GM21390 (cell line): ENCODE results near the gene KCNK10.

Source experiments
- ATAC-seq: cut with Tn5 transposase; IDR thresholded peaks from one replicate; pipeline ENCODE4 v1.9.1; 2021; ENCODE audit not compliant: unreplicated experiment

Gene KCNK10

DNA sequence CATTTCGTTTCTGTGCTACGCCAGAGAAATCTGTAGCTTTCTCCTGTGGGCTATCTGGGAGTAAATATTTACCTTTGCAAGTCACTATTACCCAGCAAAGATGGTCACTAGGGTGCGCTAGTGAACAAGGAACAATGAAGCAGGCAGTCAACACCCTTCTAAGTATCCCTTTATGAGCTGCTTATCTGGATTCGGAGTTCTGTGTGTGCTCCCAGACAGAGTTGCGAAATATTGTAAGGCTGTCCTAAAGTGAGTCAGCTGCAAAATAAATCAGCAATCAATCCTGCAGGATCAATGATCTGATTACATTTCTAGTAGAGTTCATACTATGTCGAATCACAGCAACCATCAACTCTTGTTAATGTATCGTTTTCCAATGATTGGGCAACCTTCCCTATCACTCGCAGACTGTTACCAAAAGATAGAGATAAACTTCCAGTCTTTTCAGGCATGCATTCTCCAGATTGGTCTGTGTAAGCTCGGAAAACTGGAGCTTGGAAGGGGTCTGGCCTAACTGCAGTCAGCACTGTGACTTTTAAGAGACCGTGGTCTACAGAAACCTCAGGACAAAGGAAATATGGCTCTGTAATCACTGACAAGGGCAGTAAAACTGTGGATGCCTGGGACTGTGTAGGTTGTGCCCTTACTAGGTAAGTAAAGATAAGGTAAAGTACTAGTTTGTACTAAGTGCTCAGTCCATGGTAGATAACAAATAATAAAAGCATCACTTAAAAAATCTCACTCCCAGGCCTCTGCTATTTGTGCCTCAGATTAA is 133.5 kb downstream of the KCNK10 start:
- peak; percentile 86 for ATAC-seq

DNA sequence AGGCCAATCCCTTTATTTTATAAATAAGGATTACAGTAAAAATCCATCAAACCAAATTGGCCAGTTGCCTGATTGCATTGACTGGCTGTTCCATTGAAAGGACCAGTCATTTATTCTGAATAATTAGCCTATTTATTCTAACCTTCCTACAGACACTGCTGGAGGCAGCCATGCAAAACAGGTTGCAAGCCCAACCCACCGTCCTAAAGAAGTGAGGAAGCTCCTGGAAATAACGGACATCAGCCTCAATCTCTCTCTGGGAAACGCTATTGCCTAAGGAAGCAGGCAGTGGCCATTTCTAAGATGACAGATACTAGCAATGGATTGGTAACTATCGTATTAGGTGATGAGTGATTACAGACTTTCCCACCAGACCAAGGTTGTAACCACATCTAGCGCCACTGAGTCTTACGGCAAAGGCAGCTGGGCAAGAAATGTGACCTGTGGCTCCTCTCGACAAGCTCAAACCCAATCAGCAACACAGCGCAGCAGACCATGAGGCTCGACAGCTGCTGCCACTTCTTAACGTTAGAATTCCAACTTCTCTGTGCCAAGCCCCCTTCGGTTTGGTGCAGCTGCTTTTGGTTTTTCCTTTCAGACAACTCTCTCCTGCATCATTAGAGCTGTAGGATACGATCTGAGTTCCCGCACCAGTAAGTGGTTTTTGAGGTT is 134.2 kb downstream of the KCNK10 start:
- ATAC-seq: peak; percentile 40

DNA sequence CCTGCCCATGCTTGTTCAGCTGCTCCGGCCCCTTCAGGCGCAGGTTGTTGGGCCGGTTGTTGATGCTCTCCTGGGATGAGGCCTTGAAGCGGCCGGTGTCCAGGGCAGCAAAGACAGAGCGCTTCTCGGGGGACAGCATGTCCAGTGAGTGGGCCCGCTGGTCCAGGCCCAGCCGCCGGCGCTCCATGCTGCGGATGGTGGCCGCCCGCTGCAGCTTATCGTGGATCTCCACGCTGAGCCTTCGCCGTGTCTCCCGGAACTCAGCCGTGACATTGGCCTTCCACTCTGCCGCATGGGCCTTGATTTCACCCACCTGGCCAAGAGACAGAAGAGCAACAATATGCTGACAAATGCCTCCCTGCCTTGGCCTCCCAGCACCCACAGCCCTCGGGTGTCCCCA is 137.2 kb downstream of the KCNK10 start:
- ATAC-seq: no peak

DNA sequence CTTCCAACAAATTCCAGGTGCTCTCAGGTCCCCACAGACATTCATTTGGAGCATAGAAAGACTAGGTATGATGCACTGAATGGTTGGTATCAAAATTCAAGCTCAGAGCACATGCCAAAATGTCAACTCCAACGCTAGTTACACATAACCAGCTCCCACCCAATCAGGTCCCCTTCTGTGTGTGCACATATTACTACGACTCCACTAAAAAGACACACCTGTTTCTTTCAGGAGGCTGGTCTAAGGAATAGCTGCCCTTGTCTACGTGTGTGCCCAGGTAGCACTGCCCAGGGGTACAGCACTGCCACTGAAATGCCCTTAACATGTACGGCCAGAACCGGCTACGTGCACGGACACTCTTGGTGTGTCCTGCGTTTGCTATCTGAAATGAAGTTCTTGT is 138.1 kb downstream of the KCNK10 start:
- no peak for ATAC-seq

DNA sequence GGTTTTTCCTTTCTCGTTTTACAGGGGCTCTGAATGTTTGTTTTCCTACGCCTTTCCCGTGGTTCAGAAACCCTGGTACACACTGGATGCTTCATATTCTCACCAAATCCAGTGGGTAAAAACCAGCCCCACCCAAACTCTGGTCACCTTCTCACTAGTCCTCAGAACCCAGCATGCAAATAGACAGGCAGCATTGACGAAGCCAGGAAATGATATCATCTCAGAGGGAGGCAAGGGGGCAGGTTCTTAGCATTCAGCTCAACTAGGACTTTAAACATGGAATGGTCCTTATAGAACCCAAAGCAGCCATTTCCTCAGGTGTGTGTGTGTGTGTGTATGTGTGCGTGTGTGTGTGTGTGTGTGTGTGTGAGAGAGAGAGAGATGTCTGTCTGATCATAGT is 142.0 kb downstream of the KCNK10 start:
- ATAC-seq: no peak

DNA sequence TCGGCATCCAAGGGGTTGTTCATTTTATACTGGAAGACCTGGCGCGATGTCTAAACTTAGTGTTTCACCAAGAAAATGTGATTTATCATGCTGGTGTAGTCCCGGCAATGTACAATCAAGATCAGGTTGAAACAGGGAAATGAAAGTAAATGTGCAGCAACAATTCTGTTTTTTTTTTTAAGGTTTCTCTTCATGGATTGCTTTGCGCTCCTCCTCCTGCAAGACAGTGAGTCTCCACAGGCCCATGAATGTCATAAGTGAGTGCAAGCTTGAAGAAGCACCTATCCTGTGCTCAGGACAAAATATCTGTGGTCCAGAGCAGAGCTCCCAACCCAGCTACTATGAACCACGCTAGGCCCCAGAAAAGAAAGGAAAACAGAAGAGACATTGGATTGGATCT is 143.4 kb downstream of the KCNK10 start:
- ATAC-seq: no peak

DNA sequence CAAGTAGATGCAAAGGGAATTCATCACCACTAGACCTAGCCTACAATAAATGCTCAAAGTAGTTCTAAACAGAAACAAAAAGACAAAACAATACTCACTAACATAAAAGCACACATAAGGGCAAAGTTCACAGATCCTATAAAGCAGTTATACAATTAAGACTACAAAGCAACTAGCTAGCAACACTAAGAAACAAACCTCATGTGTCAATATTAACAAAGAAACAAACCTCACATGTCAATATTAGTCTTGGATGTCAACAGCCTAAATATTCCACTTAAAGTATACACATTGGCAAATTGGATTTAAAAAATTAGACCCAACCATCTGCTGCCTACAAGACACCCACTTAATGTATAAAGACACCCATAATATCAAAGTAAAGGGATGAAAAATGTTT is 152.7 kb downstream of the KCNK10 start:
- ATAC-seq: no peak

DNA sequence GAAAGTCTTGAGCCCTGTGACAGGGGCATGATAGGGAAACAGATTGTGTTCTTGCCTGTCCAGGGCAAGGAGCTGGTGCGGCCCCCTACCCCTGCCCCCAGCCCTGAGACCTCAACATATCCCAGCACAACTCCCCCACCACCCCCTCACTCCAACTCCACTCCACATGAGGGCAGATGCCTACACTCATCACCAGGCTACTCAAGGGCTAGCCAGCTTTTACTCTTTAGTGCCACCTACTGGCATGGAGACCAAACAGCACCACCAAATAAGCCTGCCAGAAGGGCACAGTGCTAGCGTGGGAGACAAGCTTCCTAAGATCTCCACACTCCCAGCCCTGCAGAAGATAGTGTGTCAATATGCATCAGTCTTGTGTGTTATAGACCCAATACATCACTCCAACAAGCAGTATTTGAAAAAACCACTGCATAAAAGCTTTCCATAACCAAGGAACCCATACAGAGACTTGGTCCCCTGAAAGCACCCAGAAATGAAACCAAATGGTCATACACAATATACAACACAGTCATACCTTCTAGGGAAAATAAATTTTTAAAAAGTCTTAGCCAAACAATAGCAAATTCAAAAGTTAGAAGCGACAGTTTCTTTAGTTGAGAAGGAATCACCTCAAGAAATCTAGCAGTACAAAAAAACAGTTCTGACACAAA is 154.4 kb downstream of the KCNK10 start:
- ATAC-seq: peak; percentile 89

DNA sequence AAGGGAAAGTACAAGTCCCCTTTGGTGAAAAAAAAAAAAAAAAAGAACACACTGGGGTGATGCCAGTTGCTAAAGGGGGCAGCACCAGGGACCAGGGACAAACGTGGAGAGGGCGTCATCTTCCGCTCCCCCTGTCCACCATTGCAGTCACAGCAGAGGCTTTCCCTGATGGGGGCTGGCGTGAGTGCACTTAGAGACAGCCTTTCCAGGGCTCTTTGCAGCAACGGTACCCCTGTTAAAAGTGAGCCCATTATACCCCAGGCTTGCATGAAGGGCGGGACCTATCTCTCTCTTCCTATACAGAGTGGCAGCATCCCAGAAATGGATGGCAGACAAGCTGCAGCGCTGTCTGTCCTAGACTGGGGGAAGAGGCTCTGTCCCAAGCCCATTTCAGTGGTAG is 155.0 kb downstream of the KCNK10 start:
- no peak for ATAC-seq

DNA sequence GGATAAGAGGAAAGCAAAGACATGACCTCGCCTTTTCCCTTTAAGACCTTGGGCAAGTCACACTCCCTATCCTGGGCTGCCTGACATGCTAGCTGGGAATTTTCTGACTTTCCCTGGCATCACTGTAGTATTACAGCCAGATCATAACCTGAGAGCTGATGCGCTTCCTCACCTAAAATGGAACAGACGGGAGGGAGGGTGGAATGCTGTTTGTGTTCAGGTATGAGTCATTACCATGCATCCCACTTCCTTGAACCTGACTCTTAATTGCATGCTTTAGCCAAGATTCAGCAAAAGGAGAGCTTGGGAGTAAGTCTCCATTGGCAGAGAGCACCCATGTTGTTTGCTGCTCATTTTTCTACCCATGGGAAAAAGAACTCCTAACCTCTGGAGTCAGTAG is 156.5 kb downstream of the KCNK10 start:
- ATAC-seq: no peak

DNA sequence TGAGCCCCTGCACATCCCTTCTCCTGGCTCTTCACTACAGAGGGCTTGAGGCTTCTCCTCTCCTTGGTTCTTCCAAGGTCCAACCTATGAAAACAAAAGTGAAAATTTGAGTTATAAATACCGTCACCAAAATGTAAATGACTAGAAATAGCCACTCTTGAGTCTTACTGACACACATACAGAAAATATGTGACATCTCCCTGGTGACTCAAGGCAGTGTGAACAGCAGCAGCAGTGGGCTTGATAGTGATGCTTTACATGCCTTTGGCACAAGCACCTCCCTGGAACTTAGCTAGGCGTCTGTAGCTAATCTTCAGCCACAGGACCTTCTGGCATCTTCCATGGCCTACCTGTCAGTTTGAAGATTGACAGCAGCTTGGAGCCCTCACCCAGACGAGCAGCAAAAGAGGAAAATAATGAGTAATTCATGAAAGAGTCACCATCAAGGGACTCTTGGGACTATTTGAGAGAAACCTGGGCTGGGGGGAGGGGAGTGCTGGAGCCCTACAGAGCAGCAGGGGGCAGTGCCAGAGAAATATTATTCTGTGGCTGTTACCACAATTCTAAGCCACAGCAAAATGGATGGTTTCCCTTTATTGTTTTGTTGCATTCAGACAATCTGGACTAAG is 158.0 kb downstream of the KCNK10 start:
- ATAC-seq: no peak

DNA sequence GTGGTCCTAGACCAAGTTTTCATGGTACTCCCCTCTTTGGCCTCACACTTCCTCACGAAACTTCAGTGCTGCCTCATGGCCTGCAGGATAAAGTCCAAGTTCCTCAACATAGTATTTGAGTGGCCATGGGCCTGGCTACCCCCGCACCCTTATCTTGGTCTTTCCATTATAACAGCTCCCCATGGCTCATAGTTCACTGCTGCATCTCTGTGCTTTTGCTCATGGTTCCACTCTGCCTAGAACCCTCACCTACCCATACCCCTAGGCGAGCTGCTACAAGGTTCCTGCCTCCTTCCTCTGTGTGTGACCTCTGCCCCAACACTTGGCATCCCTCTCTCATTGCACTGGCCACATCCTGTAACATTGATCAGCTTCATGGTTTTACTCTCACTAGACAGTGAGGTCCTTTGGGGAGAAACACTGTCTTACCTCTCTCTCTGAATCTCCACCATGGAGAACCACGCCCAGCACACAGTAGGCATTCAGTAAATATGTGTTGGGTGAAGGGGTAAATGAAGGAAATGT is 159.3 kb downstream of the KCNK10 start:
- ATAC-seq: no peak

DNA sequence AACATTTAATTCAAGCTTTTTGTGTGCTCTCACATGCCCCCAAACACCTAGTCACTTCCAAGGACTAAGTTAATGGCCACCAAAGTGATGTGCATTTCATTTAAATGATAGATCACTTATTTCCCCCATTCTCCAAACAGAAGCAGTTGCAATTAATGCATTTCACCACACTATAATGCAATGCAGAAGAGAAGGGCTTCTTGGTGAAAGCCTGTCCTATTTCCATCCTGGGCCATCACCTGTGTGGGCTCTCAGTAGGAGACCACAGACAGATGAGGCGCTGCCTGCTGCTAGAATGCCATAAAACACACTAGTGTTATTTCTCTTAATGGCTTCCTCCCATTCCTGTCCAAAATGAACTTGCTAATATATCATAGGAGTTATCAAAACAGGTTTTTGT is 166.9 kb downstream of the KCNK10 start:
- no peak for ATAC-seq

DNA sequence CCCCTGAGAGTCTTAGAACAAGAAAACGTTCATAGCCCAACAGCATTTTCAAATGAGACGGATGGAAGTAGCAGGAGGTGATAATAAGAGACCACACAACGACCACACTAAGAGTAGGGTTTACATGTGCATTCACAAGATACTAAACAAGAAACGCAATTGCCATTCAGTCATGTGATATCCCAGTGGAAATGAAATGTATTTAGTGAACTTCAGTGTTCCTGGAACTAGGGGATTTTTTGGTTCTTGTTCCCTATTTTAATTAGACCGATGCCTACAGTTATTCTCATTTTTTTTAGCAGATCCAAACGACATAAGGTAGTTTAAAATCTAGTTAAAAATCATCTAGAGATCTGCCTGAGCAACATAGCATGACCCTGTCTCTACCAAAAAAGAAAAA is 168.1 kb downstream of the KCNK10 start:
- no peak for ATAC-seq

DNA sequence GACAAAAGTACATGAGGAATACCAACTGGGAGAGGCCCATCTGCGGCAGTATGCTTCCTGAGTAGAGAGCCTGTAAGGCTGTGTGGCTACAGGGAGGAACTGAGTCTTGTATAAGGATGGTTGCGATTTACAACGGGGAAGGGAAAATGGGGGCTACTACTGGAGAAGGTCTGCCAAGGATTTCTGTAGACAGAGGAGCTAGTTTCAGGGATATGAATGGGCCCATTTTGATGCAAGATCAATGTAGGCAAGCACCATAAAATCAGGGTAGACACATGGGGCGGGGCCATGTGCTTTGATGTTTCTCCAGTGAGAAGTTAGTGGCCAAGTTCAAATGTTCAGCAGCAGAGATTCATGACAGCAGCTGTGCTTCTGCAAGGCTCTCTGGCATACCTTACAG is 168.7 kb downstream of the KCNK10 start:
- no peak for ATAC-seq

DNA sequence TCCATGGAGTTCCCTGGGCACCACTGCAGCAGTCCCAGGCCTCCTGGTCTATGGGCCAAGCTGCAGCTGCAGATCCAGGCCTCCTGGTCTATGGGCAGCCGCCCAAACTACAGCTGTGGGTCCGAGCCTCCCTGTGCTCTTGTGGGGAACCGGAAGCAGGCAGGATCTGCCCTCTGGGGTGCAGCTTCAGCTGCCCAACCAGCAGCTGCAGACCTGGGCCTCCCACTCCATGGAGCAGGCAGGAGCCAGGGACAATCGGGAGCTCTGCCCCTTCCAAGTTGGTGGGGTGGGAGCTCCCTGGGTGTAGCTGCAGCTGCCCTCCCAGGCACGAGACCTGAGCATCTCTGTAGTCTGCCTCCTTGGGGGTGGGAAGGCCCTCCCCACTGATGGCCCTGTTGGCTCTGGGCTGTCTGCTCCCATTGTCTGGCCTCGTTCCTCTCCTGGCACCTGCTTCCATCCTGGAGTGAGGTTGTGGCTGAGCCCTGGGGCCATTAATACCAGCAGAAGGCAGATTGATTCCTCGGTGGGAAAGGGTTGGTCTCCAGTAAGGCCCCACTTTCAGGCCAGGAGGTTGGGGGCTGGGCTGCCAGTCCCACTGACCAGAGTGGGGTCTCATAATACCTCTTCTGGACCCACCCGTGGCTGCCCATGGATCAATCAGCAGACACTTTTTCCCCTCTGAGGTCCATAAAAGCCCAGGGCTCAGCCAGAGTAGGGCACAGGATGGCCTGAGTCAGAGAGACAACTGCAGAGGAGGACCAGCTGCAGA is 176.0 kb downstream of the KCNK10 start:
- no peak for ATAC-seq

DNA sequence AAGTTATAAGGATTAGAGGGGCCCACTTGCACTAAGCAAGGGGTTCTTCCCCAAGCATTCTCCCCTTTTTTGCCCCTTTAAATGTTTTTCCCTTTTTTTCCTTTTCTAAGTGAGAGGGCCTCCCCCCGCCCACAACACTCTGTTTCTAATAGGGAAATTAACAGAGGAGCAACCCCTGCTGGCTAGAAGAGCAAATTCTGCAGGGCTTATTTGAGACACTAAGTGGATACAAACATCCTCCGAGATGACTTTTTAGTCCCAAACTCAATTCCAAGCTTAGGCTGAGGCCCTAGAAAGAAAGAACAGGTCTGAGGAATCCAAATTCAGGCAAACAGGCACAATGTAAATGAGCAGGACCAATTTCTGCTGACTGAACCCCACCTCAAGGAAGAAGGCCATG is 179.3 kb downstream of the KCNK10 start:
- ATAC-seq: no peak

DNA sequence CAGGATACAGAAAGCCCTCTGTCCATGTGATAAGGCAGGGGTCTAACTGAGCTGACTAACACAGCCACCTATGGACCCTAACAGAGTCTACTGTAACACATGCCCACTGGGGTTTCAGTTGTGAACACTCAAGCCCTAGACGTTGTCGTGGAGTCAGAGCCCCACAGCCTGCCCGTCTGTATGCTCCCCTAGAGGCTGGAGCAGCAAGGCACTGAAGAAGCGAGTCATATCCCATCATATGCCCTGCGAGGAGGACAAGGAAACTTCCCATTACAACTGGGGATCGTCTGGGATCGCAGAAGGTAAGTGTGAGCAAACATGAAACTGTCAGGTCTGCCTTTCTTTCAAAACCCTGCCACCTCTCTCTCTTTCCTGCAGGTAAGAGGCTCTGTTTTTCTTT is 180.1 kb downstream of the KCNK10 start:
- no peak for ATAC-seq

DNA sequence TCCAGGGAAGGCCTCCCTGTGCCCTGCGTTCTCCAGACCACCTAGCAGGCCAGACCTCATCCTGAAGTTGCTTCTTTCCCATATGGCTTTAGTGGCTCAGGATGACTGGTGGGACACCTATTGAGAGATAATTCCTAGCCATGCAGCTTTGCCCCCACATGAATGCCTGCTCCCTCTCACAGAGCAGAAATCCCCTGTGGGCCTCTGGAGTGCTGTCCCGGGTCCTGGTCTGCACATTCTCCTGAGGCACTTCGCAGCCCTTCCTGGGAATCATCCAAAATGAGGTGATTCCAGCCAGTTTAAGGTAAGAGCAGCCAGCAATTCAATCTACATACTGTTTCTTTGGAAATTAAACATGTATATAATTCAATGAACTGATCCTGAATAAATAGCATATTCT is 182.2 kb downstream of the KCNK10 start:
- ATAC-seq: no peak

DNA sequence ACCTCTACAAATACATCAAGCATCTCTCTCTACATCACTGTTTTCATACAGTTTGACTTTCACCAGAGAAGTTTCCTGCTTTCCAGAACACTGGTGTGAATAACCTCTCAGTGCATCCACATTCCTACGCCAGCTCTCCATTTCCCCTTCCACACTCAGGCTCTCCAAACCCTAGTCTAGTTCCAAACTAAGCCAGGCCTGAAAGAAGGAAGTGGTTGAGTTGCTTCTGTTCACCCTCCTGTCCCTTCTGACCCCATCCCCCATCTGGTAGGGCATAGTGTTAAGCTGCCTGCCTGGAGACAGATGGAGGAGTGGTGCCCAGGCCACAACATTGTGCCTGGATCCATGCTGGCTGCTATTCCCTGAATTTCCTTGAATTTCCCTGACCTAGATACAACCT is 185.7 kb downstream of the KCNK10 start:
- ATAC-seq: no peak
